Naive thymus-derived CD8-positive, alpha-beta T cell (primary cell): Measurements from ENCODE around the gene CAMK4. TPM values are rescaled to one million over a fixed set of nuclear protein-coding genes. Genes with fewer than 3 reads are reported as not detected.

Experiments
- ATAC-seq, 2 donors: fragments of 150-1000 bp; cut with Tn5 transposase in 1 of 2; sonication (Bioruptor Pico), chemical (Tn5 transposase) in 1 of 2; 1 replicate in 1 of 2; 2 replicates in 1 of 2; pipeline ENCODE4 v1.10.0; 2021; ENCODE audit warnings: mild to moderate bottlenecking in 2 of 2, moderate library complexity in 2 of 2
- POLR2A ChIA-PET: fragments of 350-600 bp; sonication (Branson Sonifier 250); formaldehyde crosslinking; loops from one replicate; lab custom pipeline; 2021; ENCODE audit warnings: antibody characterized with exemption; lab: Charles Lee
- DNase-seq, 10 donors: peaks; one replicate each; pipeline versions ENCODE4 v3.0.0 to v3.0.0-alpha.2; 2020 to 2022
- H3K27ac Mint-ChIP-seq, 10 donors: one replicate each; pipeline ENCODE4 v1.8.0; 2020 to 2022; ENCODE audit warnings: mild to moderate bottlenecking in 10 of 10, mixed read lengths in 10 of 10, moderate library complexity in 4 of 10, inconsistent platforms in 1 of 10
- H3K27me3 Mint-ChIP-seq, 5 donors: one replicate each; pipeline ENCODE4 v1.8.0; 2021 to 2022; ENCODE audit warnings: mixed read lengths in 5 of 5
- H3K36me3 Mint-ChIP-seq, 3 donors: one replicate each; pipeline ENCODE4 v1.8.0; 2020 to 2022; ENCODE audit warnings: mixed read lengths in 3 of 3, mild to moderate bottlenecking in 2 of 3, inconsistent platforms in 1 of 3
- H3K4me1 Mint-ChIP-seq, 4 donors: one replicate each; pipeline ENCODE4 v1.8.0; 2021 to 2022; ENCODE audit warnings: mixed read lengths in 4 of 4
- H3K4me3 Mint-ChIP-seq, 10 donors: one replicate each; pipeline ENCODE4 v1.8.0; 2020 to 2022; ENCODE audit warnings: mild to moderate bottlenecking in 10 of 10, mixed read lengths in 10 of 10, moderate library complexity in 6 of 10, inconsistent platforms in 1 of 10
- H3K9me3 Mint-ChIP-seq, 9 donors: one replicate each; pipeline ENCODE4 v1.8.0; 2020 to 2022; ENCODE audit warnings: mixed read lengths in 9 of 9, mild to moderate bottlenecking in 3 of 9, inconsistent platforms in 1 of 9, moderate library complexity in 1 of 9
- polyA plus RNA-seq, 3 donors: library from polyadenylated mRNA; unstranded; fragments of 300-500 nt; fragmentation: Illumina TruSeq; gene quantifications; one replicate each; pipeline ENCODE4 v1.2.3, GENCODE V29; 2021
- total RNA-seq, 8 experiments: library from RNA in 2 of 8; stranded (reverse) in 2 of 8; gene quantifications; one replicate each; pipeline ENCODE4 v1.2.3 and lab custom pipeline; 2021 to 2026

CAMK4 gene
- total and polyA plus RNA-seq, 5 experiments from 2014 or later: 93.3 to 307 (median 134) TPM

GRCh38 chr5:111229871-111230810 lies 6.0 kb downstream of the CAMK4 start:
- Mint-ChIP-seq H3K36me3 (peaks cover 7 to 12% (median 8%) of the 10 kb centered on the region in 3 donors), H3K4me1 (peaks cover 45 to 94% (median 68%) of the 10 kb centered on the region in 4 donors), H3K9me3 (no peaks in the 10 kb centered on the region), H3K27me3 (peaks cover 0 to 2% (median 0%) of the 10 kb centered on the region in 5 donors), H3K27ac (peak overlapping the region; percentile 87 to 100 (median 98)), H3K4me3 (peak overlapping the region; percentile 68 to 96 (median 90))
- ATAC-seq: peak; percentile 36 to 66
- DNase-seq: peak in 3 of 10 donors; percentile 72 to 83 (median 82)
- POLR2A ChIA-PET: interaction anchor here (0.6 to 2.8 kb wide), 11 partner anchors 8 to 1779 kb away, joined by 3 to 16 read pairs (median 4); no protein-coding TSS in a partner anchor

GRCh38 chr5:111231119-111231518 lies 6.9 kb downstream of the CAMK4 start:
- peak overlapping the region; percentile 87 to 100 (median 94) for H3K27ac Mint-ChIP-seq
- no peaks in the 10 kb centered on the region for H3K27me3 Mint-ChIP-seq
- DNase-seq: peak in 1 of 10 donors; percentile 30
- POLR2A ChIA-PET: interaction anchor here (0.6 to 2.8 kb wide), 7 partner anchors 7 to 1778 kb away, joined by 3 to 16 read pairs (median 3); no protein-coding TSS in a partner anchor
- peak; percentile 28 to 34 for ATAC-seq
- peaks cover 49 to 94% (median 76%) of the 10 kb centered on the region in 4 donors for H3K4me1 Mint-ChIP-seq
- peak overlapping the region; percentile 60 to 96 (median 82) for H3K4me3 Mint-ChIP-seq
- peaks cover 0 to 11% (median 8%) of the 10 kb centered on the region in 3 donors for H3K36me3 Mint-ChIP-seq
- H3K9me3 Mint-ChIP-seq: no peaks in the 10 kb centered on the region

GRCh38 chr5:111232311-111233051 lies 8.3 kb downstream of the CAMK4 start:
- DNase-seq: peak in 4 of 10 donors; percentile 45 to 63 (median 50)
- Mint-ChIP-seq H3K4me1 (peaks cover 56 to 94% (median 85%) of the 10 kb centered on the region in 4 donors), H3K27me3 (no peaks in the 10 kb centered on the region), H3K9me3 (no peaks in the 10 kb centered on the region), H3K36me3 (peaks cover 0 to 7% (median 5%) of the 10 kb centered on the region in 3 donors), H3K4me3 (peak overlapping the region; percentile 61 to 84 (median 78)), H3K27ac (peak overlapping the region; percentile 64 to 100 (median 91))
- POLR2A ChIA-PET: interaction anchor here (0.8 to 1.8 kb wide), 4 partner anchors 9 to 46 kb away, joined by 3 to 20 read pairs (median 4); partner anchors contain the start of gene CAMK4
- peak; percentile 37 to 40 for ATAC-seq

GRCh38 chr5:111233052-111233374 lies 8.8 kb downstream of the CAMK4 start:
- ATAC-seq (peak; percentile 5 to 37), DNase-seq (no peak)
- H3K4me3 Mint-ChIP-seq: peak overlapping the region; percentile 61 to 84 (median 78)
- H3K27me3 Mint-ChIP-seq: no peaks in the 10 kb centered on the region
- no peaks in the 10 kb centered on the region for H3K9me3 Mint-ChIP-seq
- POLR2A ChIA-PET: interaction anchor here (0.8 to 1.8 kb wide), 4 partner anchors 9 to 46 kb away, joined by 3 to 20 read pairs (median 4); partner anchors contain the start of gene CAMK4
- peaks cover 0 to 5% (median 0%) of the 10 kb centered on the region in 3 donors for H3K36me3 Mint-ChIP-seq
- H3K27ac Mint-ChIP-seq: peak overlapping the region; percentile 64 to 100 (median 91)
- H3K4me1 Mint-ChIP-seq: peaks cover 55 to 94% (median 85%) of the 10 kb centered on the region in 4 donors

GRCh38 chr5:111234125-111234524 lies 9.9 kb downstream of the CAMK4 start:
- Mint-ChIP-seq H3K4me3 (peak overlapping the region; percentile 36 to 95 (median 77)), H3K4me1 (peaks cover 53 to 97% (median 88%) of the 10 kb centered on the region in 4 donors), H3K27ac (peak overlapping the region; percentile 89 to 100 (median 97)), H3K27me3 (no peaks in the 10 kb centered on the region), H3K9me3 (no peaks in the 10 kb centered on the region), H3K36me3 (peaks cover 0 to 3% (median under 1%) of the 10 kb centered on the region in 3 donors)
- POLR2A ChIA-PET: interaction anchor here (1.8 to 9.0 kb wide), 2 partner anchors 9 to 10 kb away, joined by 20 to 107 read pairs; partner anchors contain the start of gene CAMK4
- ATAC-seq (peak; percentile 28 to 30), DNase-seq (peak in 3 of 10 donors; percentile 37 to 62 (median 61))

- POLR2A ChIA-PET: interaction anchor here (1.2 to 9.0 kb wide), 3 partner anchors 9 to 16 kb away, joined by 4 to 107 read pairs (median 6); partner anchors contain the start of gene CAMK4
Observed at GRCh38 chr5:111235635-111236034, 11.5 kb downstream of the CAMK4 start.

GRCh38 chr5:111236348-111236747 lies 12.2 kb downstream of the CAMK4 start:
- Mint-ChIP-seq H3K4me1 (peaks cover 47 to 97% (median 90%) of the 10 kb centered on the region in 4 donors), H3K9me3 (no peaks in the 10 kb centered on the region), H3K27ac (peak overlapping the region; percentile 89 to 100 (median 97)), H3K4me3 (peak overlapping the region; percentile 60 to 95 (median 80)), H3K36me3 (peaks cover 0 to 3% (median 0%) of the 10 kb centered on the region in 3 donors), H3K27me3 (no peaks in the 10 kb centered on the region)
- POLR2A ChIA-PET: interaction anchor here (0.8 to 9.0 kb wide), 4 partner anchors 9 to 42 kb away, joined by 4 to 107 read pairs (median 5); partner anchors contain the start of gene CAMK4
- no peak for DNase-seq
- no peak for ATAC-seq

More at GRCh38 chr5:111235635-111236034, 11.5 kb downstream of the CAMK4 start:
- H3K27ac Mint-ChIP-seq: peak overlapping the region; percentile 89 to 100 (median 97)
- H3K9me3 Mint-ChIP-seq: no peaks in the 10 kb centered on the region
- peaks cover 49 to 97% (median 89%) of the 10 kb centered on the region in 4 donors for H3K4me1 Mint-ChIP-seq
- H3K4me3 Mint-ChIP-seq: peak overlapping the region; percentile 42 to 95 (median 80)
- peaks cover 0 to 3% (median 0%) of the 10 kb centered on the region in 3 donors for H3K36me3 Mint-ChIP-seq
- H3K27me3 Mint-ChIP-seq: no peaks in the 10 kb centered on the region
- DNase-seq (no peak), ATAC-seq (no peak)

- H3K27me3 Mint-ChIP-seq: no peaks in the 10 kb centered on the region
- POLR2A ChIA-PET: interaction anchor here (0.8 to 9.0 kb wide), 4 partner anchors 7 to 41 kb away, joined by 3 to 107 read pairs (median 10); partner anchors contain the start of gene CAMK4
- peak overlapping the region; percentile 89 to 100 (median 97) for H3K27ac Mint-ChIP-seq
- peak overlapping the region; percentile 60 to 95 (median 80) for H3K4me3 Mint-ChIP-seq
- H3K4me1 Mint-ChIP-seq: peaks cover 47 to 97% (median 91%) of the 10 kb centered on the region in 4 donors
- peaks cover 0 to 7% (median 0%) of the 10 kb centered on the region in 3 donors for H3K36me3 Mint-ChIP-seq
- ATAC-seq (peak in 1 of 2 donors; percentile 35), DNase-seq (no peak)
- H3K9me3 Mint-ChIP-seq: no peaks in the 10 kb centered on the region
Observed at GRCh38 chr5:111236995-111237394, 12.8 kb downstream of the CAMK4 start.

- ATAC-seq (peak in 1 of 2 donors; percentile 32), DNase-seq (no peak)
- peaks cover 0 to 10% (median 0%) of the 10 kb centered on the region in 3 donors for H3K36me3 Mint-ChIP-seq
- peak overlapping the region; percentile 89 to 100 (median 97) for H3K27ac Mint-ChIP-seq
- H3K4me3 Mint-ChIP-seq: peak overlapping the region; percentile 60 to 95 (median 80)
- no peaks in the 10 kb centered on the region for H3K9me3 Mint-ChIP-seq
- POLR2A ChIA-PET: interaction anchor here (0.8 to 9.0 kb wide), 5 partner anchors 8 to 41 kb away, joined by 3 to 107 read pairs (median 4); partner anchors contain the start of gene CAMK4
- no peaks in the 10 kb centered on the region for H3K27me3 Mint-ChIP-seq
- peaks cover 47 to 97% (median 91%) of the 10 kb centered on the region in 4 donors for H3K4me1 Mint-ChIP-seq
Observed at GRCh38 chr5:111237470-111237869, 13.3 kb downstream of the CAMK4 start.

GRCh38 chr5:111238431-111239225 lies 14.4 kb downstream of the CAMK4 start:
- peaks cover 0 to 18% (median 0%) of the 10 kb centered on the region in 3 donors for H3K36me3 Mint-ChIP-seq
- H3K9me3 Mint-ChIP-seq: no peaks in the 10 kb centered on the region
- ATAC-seq: peak; percentile 40 to 48
- H3K4me3 Mint-ChIP-seq: peak overlapping the region; percentile 60 to 95 (median 80)
- peak overlapping the region; percentile 89 to 100 (median 97) for H3K27ac Mint-ChIP-seq
- H3K4me1 Mint-ChIP-seq: peaks cover 52 to 98% (median 95%) of the 10 kb centered on the region in 4 donors
- POLR2A ChIA-PET: interaction anchor here (0.9 to 9.0 kb wide), 3 partner anchors 9 to 14 kb away, joined by 3 to 107 read pairs (median 16); partner anchors contain the start of gene CAMK4
- peak in 3 of 10 donors; percentile 26 to 41 (median 28) for DNase-seq
- no peaks in the 10 kb centered on the region for H3K27me3 Mint-ChIP-seq
